Measurements from ENCODE around the gene ZACN.

ZACN gene

GRCh38 chr17:76120658-76121008, 41.7 kb downstream of the ZACN start:
- DNase-seq (ENCODE audit: low spot score): peak; percentile 30
- in situ Hi-C loops (cut with MboI; ENCODE audit: low sequenced_read_pairs, unreplicated experiment): no loop called here
- TF ChIP-seq CTCF (IDR thresholded peaks at IDR 0.05; ENCODE audit: borderline replicate concordance, control extremely low read depth, extremely low read depth, insufficient read depth, missing control alignments): no peak

GRCh38 chr17:76121932-76122430, 43.0 kb downstream of the ZACN start:
- in situ Hi-C loops (cut with MboI; ENCODE audit: low sequenced_read_pairs, unreplicated experiment): no loop called here
- peak; percentile 61 for DNase-seq (ENCODE audit: low spot score)
- TF ChIP-seq CTCF (IDR thresholded peaks at IDR 0.05; ENCODE audit: borderline replicate concordance, control extremely low read depth, extremely low read depth, insufficient read depth, missing control alignments): no peak

GRCh38 chr17:76122431-76123190, 43.6 kb downstream of the ZACN start:
- in situ Hi-C loops (cut with MboI; ENCODE audit: low sequenced_read_pairs, unreplicated experiment): no loop called here
- no peak for TF ChIP-seq CTCF (IDR thresholded peaks at IDR 0.05; ENCODE audit: borderline replicate concordance, control extremely low read depth, extremely low read depth, insufficient read depth, missing control alignments)
- DNase-seq (ENCODE audit: low spot score): peak; percentile 35

- no peak for DNase-seq (ENCODE audit: low spot score)
- no peak for TF ChIP-seq CTCF (IDR thresholded peaks at IDR 0.05; ENCODE audit: borderline replicate concordance, control extremely low read depth, extremely low read depth, insufficient read depth, missing control alignments)
- in situ Hi-C loops (cut with MboI; ENCODE audit: low sequenced_read_pairs, unreplicated experiment): no loop called here
These were observed 44.2 kb downstream of the ZACN start for GRCh38 chr17:76123191-76123499.

- TF ChIP-seq CTCF (IDR thresholded peaks at IDR 0.05; ENCODE audit: borderline replicate concordance, control extremely low read depth, extremely low read depth, insufficient read depth, missing control alignments): no peak
- in situ Hi-C loops (cut with MboI; ENCODE audit: low sequenced_read_pairs, unreplicated experiment): no loop called here
- DNase-seq (ENCODE audit: low spot score): peak; percentile 27
These were observed 45.0 kb downstream of the ZACN start for GRCh38 chr17:76123749-76124581.

GRCh38 chr17:76124582-76125390, 45.8 kb downstream of the ZACN start:
- DNase-seq (ENCODE audit: low spot score): no peak
- in situ Hi-C loops (cut with MboI; ENCODE audit: low sequenced_read_pairs, unreplicated experiment): no loop called here

More at GRCh38 chr17:76124582-76125390, 45.8 kb downstream of the ZACN start:
- no peak for TF ChIP-seq CTCF (IDR thresholded peaks at IDR 0.05; ENCODE audit: borderline replicate concordance, control extremely low read depth, extremely low read depth, insufficient read depth, missing control alignments)
